GM12892 (cell line): ENCODE data around the gene MED12L.

Source experiments
- POLR2A ChIP-seq: IDR thresholded peaks from 2 replicates; pipeline ENCODE4 v1.6.1; 2011; ENCODE audit warnings: low read depth, low read length, control low read depth
- POLR2AphosphoS5 ChIP-seq: IDR thresholded peaks from 2 replicates; pipeline ENCODE4 v1.6.1; 2011; ENCODE audit warnings: low read depth, low read length, control low read depth
- TAF1 ChIP-seq: IDR thresholded peaks from 2 replicates; pipeline ENCODE4 v1.6.1; 2011; ENCODE audit warnings: low read depth, mild to moderate bottlenecking, control low read depth, low read length, borderline replicate concordance

DNA sequence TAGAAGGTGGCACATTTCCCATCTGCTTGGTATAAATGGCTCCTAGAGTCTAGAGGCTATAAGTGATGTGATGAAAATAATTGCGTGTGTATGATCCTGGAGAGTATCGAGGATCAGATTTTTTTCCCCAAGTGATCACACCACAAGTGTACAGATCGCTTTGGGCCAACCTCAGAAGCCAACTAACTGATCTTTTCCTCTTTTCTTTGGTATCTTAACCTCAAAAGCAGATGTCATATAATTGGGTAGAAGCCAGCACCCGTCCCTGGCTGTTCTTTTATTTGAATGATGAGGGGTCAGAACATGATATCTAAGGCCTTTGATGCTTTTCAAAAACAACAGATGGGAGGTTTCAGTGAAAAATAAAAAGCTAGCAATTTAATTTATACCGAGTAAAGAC, 189.6 kb downstream of the MED12L start:
- TF ChIP-seq POLR2AphosphoS5 (no peak), POLR2A (no peak), TAF1 (no peak)
